CD4-positive, alpha-beta T cell treated with Interleukin-21 for 1 hour (primary cell): Measurements from ENCODE around the gene ZCCHC12.
"Not testable (repeated sequence)": the region's sequence is repeated elsewhere in the genome, so short reads cannot be mapped to it uniquely, and the experiment has no call there.

Source experiments
- DNase-seq: peaks from one replicate; pipeline ENCODE4 v3.0.0-alpha.2; 2020

Gene ZCCHC12

GRCh38 chrX:118823263-118824172 lies at the start of gene ZCCHC12:
ZCCHC12 (plus strand) TSS chrX:118823824; CDS start chrX:118825245, 1,421 bp downstream.
- peak; percentile 33 for DNase-seq

- no peak for DNase-seq
Measured at GRCh38 chrX:118779581-118779980, 44.0 kb upstream of the ZCCHC12 start.

GRCh38 chrX:118780509-118780908 lies 43.1 kb upstream of the ZCCHC12 start:
- DNase-seq = no peak

- DNase-seq = no peak
Measured at GRCh38 chrX:118780911-118781310, 42.7 kb upstream of the ZCCHC12 start.

GRCh38 chrX:118795528-118796280 lies 27.9 kb upstream of the ZCCHC12 start:
- no peak for DNase-seq

- no peak for DNase-seq
Measured at GRCh38 chrX:118802857-118803256, 20.8 kb upstream of the ZCCHC12 start.

GRCh38 chrX:118807151-118808017 lies 16.2 kb upstream of the ZCCHC12 start:
- peak; percentile 30 for DNase-seq

- DNase-seq = not testable (repeated sequence)
Measured at GRCh38 chrX:118817257-118817656, 6.4 kb upstream of the ZCCHC12 start.

GRCh38 chrX:118824173-118824730 lies 628 bp downstream of the ZCCHC12 start:
- DNase-seq = no peak

GRCh38 chrX:118825227-118825626 lies 1.6 kb downstream of the ZCCHC12 start:
- no peak for DNase-seq

GRCh38 chrX:118839334-118839958 lies 15.8 kb downstream of the ZCCHC12 start:
- peak; percentile 48 for DNase-seq

- DNase-seq = peak; percentile 52
Measured at GRCh38 chrX:118847676-118848075, 24.1 kb downstream of the ZCCHC12 start.

- no peak for DNase-seq
Measured at GRCh38 chrX:118853596-118853995, 30.0 kb downstream of the ZCCHC12 start.

- DNase-seq = no peak
Measured at GRCh38 chrX:118855681-118856310, 32.2 kb downstream of the ZCCHC12 start.

GRCh38 chrX:118857006-118857405 lies 33.4 kb downstream of the ZCCHC12 start:
- no peak for DNase-seq

GRCh38 chrX:118861338-118861737 lies 37.7 kb downstream of the ZCCHC12 start:
- no peak for DNase-seq

GRCh38 chrX:118862091-118862490 lies 38.5 kb downstream of the ZCCHC12 start:
- DNase-seq = no peak

- DNase-seq = no peak
Measured at GRCh38 chrX:118862979-118863378, 39.4 kb downstream of the ZCCHC12 start.

GRCh38 chrX:118864063-118864635 lies 40.5 kb downstream of the ZCCHC12 start:
- no peak for DNase-seq

GRCh38 chrX:118865231-118865630 lies 41.6 kb downstream of the ZCCHC12 start:
- DNase-seq = no peak

- no peak for DNase-seq
Measured at GRCh38 chrX:118867251-118867650, 43.6 kb downstream of the ZCCHC12 start.
